Brain pericyte (primary cell): ENCODE measurements around the gene THSD7A.
A peak's percentile ranks its signal among the peaks of the same experiment; 100 is the strongest.

Experiments used
- DNase-seq: peaks from one replicate; pipeline ENCODE4 v3.0.0-alpha.2; 2012; ENCODE audit warnings: low read depth, low spot score

Gene THSD7A

GRCh38 chr7:11817111-11817740, 14.8 kb downstream of the THSD7A start:
- DNase-seq: no peak

- DNase-seq: no peak
Measured at GRCh38 chr7:11811709-11812108, 20.3 kb downstream of the THSD7A start.

DNA sequence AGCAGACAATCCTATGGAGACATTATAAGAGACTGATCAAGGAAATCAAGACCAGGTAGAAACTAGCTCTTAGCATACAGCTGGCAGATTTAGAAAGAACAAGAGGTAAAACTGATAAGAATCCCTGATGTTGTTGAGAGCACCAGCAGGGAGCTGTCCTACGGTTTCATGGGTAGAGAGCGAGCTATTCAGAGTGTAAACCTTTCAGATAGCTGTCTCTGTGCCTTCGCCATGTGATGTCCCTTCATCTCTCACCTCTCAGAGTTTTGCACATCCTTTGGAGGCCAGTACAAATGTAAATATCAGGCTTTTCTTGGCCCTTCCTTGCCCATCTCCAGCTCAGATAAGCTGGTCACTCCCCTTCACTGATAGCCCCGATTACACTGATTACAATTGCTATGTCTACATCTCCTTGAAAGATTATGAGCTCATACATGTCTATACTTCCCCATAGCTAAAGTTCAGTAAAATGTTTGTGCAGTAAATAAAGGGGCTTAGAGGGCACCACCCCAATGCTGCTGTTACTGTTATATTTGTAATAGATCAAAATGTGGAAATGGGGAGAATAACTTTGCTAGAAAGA, 21.9 kb downstream of the THSD7A start:
- no peak for DNase-seq

DNA sequence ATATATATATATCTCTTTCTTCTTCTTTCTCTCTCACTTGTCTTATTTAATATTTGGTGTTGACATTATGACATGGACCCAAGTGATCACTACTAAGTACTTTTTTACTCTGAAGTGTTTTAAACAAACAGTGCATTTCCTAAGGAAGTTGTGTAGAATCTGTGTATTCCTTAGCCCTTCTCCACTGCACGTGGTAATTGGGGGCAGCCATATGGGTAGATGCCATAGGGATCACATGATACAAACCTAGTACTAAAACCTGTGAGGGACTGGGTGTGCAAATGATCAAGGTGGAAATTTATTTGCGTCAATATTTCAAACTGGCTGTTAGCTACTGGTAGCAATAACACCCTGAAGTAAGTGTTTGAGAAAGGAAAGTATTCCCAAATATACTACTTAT, 25.0 kb downstream of the THSD7A start:
- DNase-seq: no peak

DNA sequence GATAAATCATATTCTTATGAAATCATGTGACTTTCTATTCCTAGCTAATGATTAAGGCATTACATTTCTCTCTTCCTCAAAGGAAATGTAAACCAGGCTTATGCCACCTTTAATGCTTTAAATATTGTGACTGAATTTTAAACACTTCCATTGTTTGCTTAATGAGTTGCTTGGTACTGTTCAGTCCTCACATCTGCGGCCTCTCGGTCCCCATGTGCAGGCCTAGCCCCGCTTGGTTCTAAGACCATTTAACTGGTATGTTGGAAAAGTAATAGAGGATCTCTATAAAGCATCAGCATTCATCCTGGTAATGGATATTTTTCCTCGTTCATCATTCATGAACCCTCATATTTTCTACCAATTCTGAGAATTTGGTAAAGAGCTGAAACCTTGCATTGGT, 27.4 kb downstream of the THSD7A start:
- DNase-seq: no peak

DNA sequence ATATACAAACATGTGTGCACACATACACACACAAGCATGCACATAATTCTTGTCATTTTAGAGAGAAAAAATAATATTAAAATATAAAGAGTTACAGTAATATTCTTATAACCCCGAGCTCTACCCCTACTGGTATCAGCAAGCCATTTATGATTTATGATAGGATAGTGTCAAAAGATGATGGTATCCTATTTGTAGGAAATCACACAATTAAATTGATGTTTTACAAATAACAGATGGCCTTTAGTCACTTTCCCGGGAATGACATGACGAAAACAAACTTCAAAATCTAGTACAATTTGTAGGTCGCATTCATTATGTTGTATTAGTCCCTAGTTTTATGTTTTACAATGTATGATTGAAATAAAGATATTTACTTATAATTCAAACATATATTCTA, 36.8 kb downstream of the THSD7A start:
- DNase-seq: no peak

DNA sequence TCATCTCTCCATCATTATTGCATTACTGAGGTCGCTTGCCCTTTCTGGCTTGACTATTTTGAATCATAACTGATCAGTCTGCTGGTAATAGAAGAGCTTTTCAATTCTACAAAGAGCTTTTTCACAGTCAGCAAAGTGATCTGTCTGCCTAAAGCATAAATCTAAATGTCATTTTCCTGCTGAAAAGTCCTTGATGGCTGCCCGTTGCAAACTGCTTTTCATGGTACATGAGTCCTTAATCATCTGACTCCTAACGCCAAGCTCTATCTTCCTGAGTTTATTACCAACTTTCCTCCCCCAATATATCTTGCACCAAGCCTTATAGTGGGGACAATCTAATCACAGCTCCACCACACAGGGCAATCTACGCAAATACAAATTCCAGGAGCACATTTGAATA, 39.8 kb downstream of the THSD7A start:
- no peak for DNase-seq

DNA sequence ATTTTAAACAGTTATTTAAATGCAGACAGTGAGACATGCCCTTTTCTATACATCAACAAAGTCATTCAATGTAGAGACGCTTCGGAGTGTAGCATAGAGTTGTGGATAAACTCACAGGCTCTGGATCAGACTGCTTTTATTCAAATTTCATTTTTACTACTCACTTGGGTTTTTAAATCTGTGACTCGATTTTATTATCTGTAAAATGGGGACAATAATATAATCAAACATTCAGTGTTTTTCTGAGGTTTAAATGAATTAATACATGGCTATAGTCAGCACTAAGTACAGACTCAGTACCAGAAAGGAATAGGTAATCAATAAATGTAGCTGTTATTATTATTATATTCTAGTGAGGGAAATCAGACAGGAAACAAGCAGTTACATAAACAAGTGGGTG, 43.4 kb downstream of the THSD7A start:
- no peak for DNase-seq

DNA sequence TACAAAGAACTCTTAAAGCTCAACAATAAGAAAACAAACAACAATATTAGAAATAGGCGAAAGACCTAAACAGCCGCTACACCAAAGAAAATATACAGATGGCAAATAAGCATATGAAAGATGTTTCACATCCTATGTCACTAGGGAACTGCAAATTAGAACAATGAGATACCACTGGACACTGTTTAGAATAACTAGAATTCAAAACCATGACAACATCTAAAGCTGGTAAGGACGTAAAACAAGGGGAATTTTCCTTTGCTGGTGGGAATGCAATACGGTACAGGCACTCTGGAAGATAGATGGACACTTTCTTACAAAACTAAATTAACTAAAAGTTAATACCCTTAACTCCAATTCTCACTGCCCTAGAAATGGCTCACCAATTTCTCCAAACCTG, 44.5 kb downstream of the THSD7A start:
- no peak for DNase-seq

DNA sequence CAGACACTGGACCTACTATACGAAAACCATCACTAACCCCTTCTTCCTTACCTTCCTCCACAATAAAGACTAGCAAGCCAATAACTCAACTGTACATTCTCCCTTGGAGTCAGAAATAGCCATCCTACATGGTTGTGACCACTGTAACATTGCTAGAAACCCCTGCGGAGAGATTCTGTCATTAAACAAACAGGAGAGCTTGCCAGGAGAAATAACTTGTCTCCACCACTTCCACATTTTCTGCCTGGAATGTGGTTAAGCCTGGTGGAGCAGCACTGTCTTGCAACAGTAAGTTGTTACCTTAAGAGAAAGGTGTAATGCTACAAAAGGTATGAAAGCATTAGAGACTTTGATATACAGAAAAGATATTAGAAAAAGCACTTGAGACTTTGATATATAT, 45.8 kb downstream of the THSD7A start:
- DNase-seq: peak; percentile 27

- no peak for DNase-seq
Measured at GRCh38 chr7:11784769-11785536, 47.0 kb downstream of the THSD7A start.

- DNase-seq: no peak
Measured at GRCh38 chr7:11779864-11780674, 51.9 kb downstream of the THSD7A start.

DNA sequence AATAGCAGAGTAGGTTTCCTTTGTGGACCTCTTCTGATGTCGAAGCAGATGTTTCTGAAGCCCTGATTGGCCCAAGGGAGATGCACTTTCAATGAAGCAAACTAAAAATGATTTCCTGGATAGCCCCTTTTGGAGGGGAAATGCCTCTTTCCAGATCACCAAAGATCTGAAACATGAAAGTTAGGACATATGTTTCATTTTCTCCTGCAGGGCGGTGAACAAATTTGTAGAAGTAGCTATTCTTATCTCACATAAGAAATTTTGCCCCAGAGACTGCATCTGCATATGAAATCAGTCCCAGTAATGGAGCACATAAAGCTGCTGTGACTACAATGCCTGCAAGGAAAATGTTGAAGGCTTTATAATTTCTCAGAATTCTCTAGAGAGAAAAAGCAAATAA, 56.0 kb downstream of the THSD7A start:
- no peak for DNase-seq

GRCh38 chr7:11775401-11775800, 56.6 kb downstream of the THSD7A start:
- no peak for DNase-seq

DNA sequence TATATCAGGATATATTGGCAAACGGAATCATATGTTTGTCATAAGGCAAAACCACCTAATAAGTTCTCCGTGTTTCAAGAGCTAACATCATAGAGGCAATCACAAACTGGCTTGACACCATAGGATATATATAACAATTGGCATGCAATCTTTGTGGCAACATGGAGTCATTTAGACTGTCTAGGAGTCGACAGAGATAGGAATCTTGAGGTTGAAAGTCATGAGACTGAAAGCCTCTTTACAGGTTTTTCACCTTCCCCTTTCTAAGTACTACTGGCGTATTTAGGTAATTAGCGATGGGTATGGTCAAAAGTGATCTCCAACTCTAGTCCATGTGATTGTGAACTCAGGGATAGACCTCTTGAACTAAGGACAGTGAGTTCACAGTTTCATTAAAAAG, 63.7 kb downstream of the THSD7A start:
- no peak for DNase-seq

- no peak for DNase-seq
Measured at GRCh38 chr7:11767148-11767547, 64.8 kb downstream of the THSD7A start.

GRCh38 chr7:11760372-11760771, 71.6 kb downstream of the THSD7A start:
- DNase-seq: no peak

DNA sequence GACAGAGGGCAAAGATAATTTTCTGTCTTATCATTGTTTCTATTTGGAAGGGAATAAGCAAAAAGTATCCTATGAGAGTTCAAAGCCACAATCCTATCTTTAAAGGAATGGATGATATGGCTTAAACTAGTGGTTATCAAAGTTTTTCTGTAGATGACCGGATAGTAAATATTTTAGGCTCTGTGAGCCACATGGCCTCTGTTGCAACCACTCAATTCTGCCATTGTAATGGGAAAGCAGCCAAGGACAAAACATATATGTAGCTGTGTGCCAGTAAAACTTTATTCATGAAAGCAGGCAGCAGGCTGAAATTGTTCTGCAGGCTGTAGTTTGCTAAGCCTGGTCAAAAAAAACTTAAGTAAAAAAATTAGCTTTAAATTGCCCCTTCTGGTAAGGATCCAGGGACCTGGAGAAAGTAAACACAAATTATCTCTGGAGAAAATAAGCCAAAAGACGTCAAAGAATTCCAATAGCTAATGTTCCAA, 73.3 kb downstream of the THSD7A start:
- DNase-seq: no peak

DNA sequence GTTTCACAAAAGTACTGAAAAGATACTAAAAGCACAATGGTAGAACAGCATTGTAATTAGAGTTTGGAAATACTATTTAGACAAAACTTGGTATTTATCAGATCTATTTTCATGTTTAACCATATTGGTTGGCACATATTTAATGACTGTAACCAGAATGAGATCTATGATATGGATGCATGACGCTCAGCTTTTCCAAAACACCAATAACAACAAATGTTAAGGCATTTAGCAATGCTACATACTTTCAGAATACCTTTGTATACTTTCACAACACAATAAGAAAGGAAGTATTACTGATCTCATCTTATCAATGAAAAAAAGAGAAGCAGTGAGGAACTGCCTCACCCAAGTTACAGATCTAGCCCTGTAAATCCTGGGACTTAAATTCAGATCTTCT, 74.8 kb downstream of the THSD7A start:
- DNase-seq: no peak

DNA sequence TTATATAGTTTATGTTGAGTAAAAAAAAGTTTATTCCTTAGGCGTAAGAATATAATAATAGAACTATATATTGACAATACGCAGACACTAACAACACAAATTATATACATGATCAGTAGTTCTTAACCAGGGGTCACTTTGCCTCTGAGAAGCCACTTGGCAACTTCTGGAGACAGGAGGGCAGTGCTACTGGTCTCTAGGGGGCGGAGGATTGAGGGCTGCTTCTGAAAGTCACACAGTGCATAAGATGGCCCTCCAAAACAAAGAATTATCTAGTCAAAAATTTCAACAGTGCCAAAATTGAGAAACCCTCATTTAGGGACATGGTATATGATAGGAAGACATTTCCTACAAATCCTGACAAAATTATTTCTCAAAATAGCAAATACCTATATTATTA, 77.1 kb downstream of the THSD7A start:
- DNase-seq: no peak

DNA sequence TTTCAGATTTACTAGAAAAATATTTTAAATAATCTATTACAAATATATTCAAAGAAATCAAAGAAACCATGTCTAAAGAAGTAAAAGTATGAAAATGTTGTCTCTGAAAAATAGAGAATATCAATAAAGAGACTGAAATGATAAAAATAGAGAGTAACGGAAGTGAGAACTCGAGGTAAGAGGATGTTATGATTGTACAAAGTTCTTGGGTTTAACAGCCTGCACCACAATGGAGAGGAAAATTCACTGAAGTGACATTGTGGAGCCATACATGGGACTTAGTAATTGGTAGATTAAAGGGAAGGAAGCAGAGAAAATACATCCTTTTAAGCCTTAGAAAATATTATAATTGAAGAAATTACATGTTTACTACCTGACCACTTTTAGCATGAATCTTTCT, 77.9 kb downstream of the THSD7A start:
- no peak for DNase-seq

GRCh38 chr7:11753433-11753832, 78.6 kb downstream of the THSD7A start:
- DNase-seq: no peak
